ENCODE results near the gene COL4A2.

DNA sequence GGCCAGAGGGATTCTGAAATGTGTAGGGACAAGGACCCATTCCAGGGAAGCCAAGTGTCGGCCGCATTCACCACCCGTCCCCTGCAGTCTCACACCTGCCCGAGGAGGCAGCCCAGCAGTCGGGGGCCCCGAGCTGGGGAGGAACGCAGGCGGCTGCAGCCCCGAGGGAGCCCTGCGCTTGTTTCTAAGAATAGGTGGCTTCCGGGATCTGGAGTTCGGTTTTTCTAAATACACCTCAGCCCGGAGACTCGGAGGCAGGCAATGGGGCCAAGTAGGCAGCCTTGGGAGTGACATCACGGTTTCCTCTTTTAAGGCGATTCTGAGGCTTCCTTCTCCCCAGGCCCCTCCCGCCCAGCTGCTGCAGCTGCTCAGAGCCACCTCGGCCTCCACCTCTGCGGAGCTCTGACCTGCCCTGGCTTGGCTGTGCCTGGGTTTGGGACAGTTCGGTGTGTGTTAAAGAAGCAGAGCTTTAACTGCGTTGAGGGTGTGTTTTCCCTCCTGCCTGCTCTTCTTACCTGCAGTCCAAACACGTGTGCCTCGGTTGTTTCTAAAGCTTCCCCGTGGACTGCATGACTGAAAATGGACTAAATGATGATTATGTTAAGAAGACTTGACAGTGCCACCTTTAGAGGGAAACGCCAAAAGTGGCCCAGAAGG is 80.5 kb downstream of the COL4A2 start:
- no peak for TF ChIP-seq TAF1 (IDR thresholded peaks at IDR 0.05; ENCODE audit: borderline replicate concordance, low read depth, low read length)
- no peak for TF ChIP-seq POLR2AphosphoS5 (IDR thresholded peaks at IDR 0.05; ENCODE audit: low read depth, low read length)
- TF ChIP-seq POLR2A (IDR thresholded peaks at IDR 0.05; ENCODE audit: low read depth, low read length): no peak
